HL-60/S4 treated with retinoic acid at 250 ng/mL for 4 days and 3 days (cell line): ENCODE measurements around the gene KCNK1.

Experiments used
- in situ Hi-C: fragments of 300-500 bp; cut with MboI; formaldehyde crosslinking; loops from 2 replicates; pipeline ENCODE4 v1.7.0; 2022; ENCODE audit warnings: low sequenced_read_pairs

The KCNK1 gene

DNA sequence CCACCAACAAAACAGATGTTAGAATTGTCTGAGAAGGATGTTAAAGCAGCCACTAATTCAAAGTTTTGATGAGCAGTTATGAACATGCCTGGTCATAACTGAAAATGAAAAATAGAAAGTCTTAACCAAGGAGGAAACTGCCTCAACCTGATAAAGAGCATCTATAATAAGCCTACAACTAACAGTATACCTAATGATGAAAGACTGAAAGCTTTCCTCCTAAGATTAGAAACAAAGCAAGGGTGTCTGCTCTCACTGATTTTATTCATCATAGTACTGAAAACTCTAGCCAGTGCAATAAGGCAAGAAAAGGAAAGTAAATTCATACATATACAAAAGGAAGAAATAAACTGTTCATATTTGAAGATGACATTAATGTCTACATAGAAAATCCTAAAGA, 82.0 kb downstream of the KCNK1 start:
- in situ Hi-C loops = no loop called here

GRCh38 chr1:233700338-233700737, 86.4 kb downstream of the KCNK1 start:
- in situ Hi-C loops = no loop called here

DNA sequence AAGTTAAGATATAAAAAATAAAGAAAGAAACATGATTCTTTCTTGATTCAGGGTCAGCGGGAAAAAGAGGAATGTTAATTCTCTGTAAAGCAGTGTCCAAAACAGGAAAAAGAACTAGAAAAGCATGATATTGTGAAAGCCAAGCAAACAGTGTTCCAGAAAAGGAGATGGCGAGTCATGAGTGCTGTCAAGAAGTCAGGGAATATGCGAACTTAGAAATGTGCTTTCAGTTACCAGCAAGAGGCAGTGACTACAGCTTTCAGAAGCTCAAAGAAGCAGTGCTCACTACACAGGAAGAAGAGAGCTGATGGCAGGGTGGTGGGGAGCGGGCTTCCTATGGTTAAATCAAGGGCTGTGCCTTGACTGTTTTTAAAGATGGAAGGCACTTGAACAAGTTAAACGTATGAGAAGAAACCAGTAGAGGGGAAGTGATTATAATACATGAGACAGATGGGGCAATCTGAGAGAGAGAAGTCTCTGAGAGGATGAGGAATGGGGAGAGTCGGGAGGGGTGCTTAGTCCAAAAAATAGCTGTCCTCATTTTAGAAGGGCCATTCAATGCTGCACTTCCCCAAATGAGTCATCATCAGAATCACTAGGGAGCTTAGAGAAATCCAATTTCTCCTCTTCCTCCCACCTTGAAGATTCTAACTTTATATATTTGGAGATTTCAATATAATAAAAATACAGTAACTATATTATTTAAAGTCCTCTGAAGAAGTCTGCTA, 90.4 kb downstream of the KCNK1 start:
- in situ Hi-C loops = no loop called here

DNA sequence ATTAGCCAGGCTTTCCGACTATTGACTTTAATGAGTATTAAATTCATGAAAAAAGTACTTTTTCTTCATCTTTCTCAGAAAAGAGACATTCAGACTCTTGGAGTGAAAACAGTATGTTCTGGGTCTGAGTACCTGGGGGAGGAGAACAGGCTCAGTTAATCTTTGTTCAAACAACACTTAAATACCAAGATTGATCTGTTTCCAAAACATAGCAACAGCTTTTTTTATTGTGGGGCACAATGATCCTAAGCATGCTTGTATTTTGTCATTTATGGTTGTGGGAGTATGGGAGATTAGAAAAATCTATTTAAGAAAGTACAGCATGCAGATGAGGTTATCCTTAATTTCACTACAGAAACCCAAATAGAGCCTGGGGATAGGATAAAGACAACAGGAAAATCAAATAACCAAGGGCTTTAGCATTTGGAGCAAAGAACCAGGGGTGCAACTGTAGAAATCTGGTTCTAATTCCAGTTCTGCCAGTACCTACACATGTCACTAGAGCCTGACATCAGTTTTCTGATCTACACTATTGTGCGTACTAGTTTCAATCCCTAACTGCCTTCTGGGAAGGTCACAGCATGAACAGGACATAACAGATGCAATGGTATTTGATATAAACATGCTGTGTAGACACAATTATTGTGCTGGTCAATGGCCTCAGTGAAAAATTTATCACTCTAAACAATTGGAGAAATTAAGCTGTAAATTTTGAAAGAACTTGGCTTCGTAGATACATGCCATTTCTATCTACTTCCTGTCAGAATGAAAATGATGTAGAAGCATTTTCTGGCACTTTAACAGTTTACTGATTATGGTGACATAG, 91.2 kb downstream of the KCNK1 start:
- in situ Hi-C loops = no loop called here

DNA sequence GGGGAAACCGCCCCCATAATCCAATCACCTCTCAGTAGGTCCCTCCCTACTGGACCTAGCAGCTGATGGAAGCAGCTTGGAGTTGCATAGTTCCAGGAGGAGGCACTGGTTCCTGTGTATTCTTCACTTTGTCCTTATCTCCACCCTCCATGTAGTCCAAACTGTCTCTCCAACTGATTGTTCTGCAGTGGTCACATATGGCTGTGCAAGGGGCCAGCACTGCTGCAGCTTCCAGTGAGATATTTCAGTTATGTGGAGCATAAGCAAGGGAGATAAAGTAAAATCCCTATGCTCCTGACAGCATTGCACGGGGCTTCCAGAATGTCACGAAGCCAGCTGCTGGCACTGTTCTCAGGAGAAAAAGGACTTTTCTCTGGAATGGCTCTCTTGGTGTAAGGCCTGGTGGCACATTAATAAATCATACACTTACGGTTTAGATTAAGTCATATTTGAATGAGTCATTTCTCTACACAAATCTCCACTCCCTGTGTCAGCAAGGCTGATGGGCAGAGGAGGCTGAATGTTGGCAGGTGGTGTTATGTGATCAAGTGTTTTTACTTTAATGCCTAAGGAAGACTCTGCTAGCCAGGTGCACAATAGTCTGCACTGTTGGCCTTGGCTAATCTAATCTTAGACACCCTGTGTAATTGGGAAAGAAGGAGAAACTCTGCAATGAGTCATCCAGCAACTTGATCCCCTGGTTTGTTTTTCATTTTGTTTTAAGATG, 93.4 kb downstream of the KCNK1 start:
- in situ Hi-C loops = no loop called here

GRCh38 chr1:233707880-233708815, 94.2 kb downstream of the KCNK1 start:
- in situ Hi-C loops = no loop called here

DNA sequence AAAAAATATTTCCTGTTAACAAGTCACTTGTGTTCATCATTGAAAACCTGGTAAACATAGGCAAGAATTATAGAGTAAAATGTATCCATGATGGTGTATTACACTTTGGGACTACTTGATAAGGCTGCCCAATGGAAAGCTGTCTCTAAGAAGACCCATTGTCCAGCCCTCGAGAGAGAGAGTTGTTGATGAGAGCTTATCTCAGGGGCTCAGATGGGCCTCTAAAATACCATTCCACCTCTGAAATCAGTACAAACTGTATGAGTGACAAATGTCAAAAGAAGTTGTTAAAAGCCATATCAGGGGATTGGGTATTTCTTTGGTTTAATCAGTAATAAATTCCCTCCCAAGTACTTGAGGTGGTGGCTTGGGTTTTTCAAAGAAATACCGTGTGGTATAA, 96.1 kb downstream of the KCNK1 start:
- in situ Hi-C loops = no loop called here

DNA sequence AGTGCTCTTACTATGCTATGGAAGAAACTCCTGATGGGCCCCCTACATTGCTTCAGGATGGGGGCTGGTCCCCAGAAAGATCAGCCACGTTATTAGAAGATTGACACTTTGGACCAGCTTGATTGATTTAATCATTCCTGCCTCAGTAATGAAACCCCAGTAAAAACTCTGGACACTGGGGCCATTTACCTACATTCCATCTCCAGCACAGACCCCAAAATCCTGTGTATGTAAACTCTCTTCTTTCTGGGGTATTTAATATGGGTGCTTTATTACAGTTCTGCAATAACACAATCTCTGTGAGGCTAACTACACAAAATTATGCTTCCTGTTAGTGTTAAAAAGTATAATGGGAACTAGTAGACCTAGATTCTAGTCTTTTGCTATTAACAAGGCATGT, 96.6 kb downstream of the KCNK1 start:
- in situ Hi-C loops = no loop called here

DNA sequence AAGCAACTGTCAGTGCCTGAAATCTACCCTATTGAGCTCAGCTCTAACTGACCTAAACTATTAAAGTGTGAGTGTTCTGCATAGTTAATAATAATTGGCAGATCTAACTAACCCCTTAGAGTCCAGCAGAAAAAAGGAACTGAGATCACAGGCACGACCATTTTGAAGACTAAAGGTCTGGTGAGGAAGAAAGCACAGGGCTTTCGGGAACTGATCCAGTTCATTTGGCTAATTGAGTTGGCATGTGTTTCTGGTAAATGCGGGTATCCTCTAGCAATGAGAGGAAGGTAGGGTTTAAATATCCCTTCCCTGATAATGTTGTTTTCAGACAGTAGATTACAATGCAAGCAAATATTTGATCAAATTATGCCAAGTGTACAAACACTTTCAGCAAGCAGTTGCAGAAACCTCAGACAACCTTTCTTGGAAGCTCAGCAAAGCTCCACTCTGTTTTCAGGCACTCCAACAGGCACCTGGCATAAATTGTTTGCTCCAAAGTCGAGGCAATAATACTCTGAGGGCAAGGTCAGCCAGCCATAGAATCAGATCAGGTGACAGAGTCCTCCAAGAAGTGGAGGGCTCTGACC, 100.8 kb downstream of the KCNK1 start:
- in situ Hi-C loops = no loop called here

GRCh38 chr1:233718057-233718456, 104.2 kb downstream of the KCNK1 start:
- in situ Hi-C loops = no loop called here

DNA sequence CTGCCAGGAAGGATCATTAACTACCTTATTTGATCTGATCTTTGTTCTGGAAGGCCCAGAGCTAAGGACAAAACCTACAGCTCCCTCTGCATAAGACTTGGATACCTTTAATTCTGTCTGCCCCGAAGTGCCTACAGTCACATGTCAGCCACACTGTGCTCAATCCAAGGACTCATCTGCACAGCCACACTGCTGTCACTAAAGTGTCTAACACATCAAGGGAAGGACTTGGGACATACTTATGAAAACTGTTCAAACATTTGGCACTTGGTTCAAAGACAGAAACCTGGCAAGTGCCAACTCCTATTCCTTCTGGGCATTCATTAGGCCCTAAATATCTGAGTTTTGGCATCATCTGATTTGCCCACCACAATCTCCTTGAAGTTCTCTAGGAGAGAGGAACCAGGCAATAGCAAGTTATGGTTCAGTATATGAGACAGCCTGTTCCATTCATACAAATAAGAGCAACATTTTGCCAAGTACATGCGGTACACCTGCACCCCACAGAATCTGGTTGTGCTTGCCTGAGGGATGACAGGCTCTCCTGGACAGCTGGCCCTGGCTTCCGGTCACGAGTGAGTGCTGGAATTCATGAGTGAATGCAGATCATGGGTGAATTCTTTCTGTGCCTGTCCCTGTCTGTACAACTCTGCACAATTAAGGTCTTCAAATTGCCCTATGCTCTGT, 105.9 kb downstream of the KCNK1 start:
- in situ Hi-C loops = no loop called here

DNA sequence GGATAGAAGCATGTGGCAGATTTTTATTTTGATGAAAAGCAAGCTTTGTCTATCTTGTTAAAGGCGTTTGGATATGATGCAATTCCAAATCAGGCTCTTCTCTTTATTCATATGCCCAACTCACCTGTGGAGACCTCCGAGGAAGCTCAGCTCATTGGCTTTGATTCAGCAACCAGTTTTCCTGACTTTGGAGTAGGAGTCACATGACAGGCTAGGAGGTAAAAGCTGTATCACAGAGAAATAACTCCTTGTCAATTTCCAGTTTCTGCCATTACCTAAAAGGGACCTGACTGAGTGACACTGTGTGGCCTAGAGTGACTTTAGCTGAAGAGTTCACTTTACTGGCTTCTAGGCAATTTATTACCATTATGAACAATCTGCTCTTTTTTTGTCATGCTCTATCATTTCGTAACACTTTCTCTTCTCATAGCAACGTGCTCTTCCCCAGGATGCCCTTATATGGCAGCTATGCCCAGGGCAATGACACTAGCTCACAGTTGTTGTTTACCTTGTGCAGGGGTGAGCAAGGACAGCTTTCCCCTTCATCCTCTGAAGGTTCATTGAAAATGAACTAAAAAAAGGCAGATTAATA, 107.2 kb downstream of the KCNK1 start:
- in situ Hi-C loops = no loop called here
